SKM-1 treated with dmso at 0.1 percent for 144 hours (cell line): Measurements from ENCODE around the gene COL23A1.

Source experiments
- DNase-seq: peaks from one replicate; lab custom pipeline; 2025; ENCODE audit not compliant: unreplicated experiment; lab: John Stamatoyannopoulos, UW

The COL23A1 gene

GRCh38 chr5:178463321-178464155, 126.7 kb downstream of the COL23A1 start:
- no peak for DNase-seq

GRCh38 chr5:178462816-178463215, 127.4 kb downstream of the COL23A1 start:
- no peak for DNase-seq

DNA sequence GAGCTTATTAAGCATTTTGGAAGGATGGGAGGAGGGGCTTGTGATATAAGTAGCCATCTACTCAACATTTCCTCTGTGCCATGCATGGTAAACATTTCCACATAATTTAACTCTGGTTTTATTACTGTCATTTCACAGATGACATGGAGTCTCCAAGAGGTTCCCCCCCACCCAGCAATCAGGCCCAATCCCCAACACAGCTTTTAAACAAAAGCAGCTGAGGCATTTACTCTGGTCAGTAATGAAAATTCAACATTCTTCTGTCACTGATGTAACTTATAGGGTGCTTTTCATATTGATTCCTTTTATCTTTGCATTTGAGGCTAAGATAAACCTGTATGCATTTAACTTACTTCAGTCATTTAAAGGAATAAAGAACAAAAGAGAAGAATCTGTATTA, 128.1 kb downstream of the COL23A1 start:
- DNase-seq, result no peak

- DNase-seq, result peak; percentile 69
Measured at GRCh38 chr5:178461004-178461730, 129.0 kb downstream of the COL23A1 start.

GRCh38 chr5:178460598-178460997, 129.6 kb downstream of the COL23A1 start:
- no peak for DNase-seq

DNA sequence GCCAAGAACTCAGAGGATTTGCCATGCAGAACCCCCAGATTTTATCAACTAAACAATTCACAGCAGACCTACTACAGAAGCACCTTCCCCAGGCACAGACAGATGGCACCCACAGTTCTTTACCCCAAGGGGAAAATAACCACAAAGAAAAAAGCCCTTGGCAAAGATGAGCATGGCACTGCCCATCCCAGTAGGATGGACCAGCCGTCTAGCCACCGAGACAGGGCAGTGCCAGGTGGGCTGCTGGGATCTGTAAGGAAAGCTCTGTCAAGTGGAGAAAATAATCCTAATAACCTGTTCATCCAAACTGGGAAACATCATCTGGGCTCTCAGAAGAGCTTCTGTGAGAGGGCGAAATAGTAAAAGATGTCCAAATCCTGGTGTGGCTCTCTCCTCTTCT, 130.0 kb downstream of the COL23A1 start:
- DNase-seq, result no peak

GRCh38 chr5:178458140-178458539, 132.1 kb downstream of the COL23A1 start:
- DNase-seq, result no peak

GRCh38 chr5:178457471-178457870, 132.7 kb downstream of the COL23A1 start:
- no peak for DNase-seq

GRCh38 chr5:178455480-178455835, 134.7 kb downstream of the COL23A1 start:
- DNase-seq, result no peak

- DNase-seq, result no peak
Measured at GRCh38 chr5:178454821-178455479, 135.2 kb downstream of the COL23A1 start.

- DNase-seq, result no peak
Measured at GRCh38 chr5:178454303-178454702, 135.9 kb downstream of the COL23A1 start.

GRCh38 chr5:178453224-178453623, 137.0 kb downstream of the COL23A1 start:
- DNase-seq, result no peak

- DNase-seq, result peak; percentile 73
Measured at GRCh38 chr5:178450121-178451028, 139.8 kb downstream of the COL23A1 start.

GRCh38 chr5:178449163-178450070, 140.8 kb downstream of the COL23A1 start:
- peak; percentile 26 for DNase-seq

- no peak for DNase-seq
Measured at GRCh38 chr5:178445534-178445933, 144.7 kb downstream of the COL23A1 start.

- DNase-seq, result no peak
Measured at GRCh38 chr5:178442405-178443257, 147.6 kb downstream of the COL23A1 start.

DNA sequence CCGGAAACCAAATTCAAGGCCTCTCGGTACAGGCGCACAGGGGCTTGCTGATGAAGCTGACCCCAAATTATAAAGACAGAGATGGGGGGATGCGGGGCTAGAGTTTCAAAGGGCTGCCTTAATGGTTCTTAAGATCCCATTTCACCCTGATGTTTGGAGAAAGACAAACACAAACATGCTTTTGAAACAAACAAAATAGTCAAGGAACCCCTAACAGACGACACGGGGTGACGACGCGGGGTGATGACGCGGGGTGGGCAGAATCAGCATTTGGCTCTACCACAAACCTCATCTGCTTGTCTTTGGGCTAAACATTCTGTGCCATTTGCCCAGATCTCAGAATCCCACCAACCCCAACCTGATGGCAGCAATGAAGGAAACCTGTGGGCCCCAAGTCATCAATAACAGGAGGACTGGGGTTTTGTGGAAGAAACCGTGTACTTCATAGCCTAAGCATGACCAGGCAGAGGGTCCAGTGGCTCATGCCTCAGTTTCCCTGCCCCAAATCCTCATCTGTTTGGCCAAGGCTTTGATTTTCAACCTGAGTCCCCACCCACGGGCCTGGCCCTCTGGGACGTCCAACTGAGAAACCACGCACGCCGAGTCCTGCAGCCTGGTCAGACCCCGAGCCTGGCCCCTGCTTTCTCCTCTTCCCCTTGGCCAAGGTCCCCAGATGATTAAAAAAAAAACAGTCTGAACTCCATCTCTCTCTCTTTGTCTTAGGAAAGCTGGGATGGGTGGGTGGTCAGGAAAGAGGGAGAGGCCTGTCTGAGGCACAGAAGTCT, 148.5 kb downstream of the COL23A1 start:
- no peak for DNase-seq

DNA sequence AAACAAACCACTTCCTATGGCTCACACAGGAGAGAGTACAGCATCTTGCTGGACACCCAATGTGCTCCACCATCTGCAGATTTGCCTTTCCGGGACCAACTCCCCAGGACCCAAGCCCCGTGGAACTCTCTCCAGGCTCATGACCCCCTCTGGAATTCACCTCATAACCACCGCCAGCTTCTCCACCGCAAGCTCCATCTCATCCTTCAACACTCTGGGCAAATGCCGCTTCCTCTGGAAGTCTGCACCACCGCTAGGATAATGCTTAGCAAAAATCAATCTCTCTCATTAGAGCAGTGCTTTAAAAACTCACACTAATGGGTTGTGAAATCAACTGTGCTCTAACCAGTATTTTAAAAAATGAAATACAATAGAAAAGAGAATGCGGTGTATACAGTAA, 150.0 kb downstream of the COL23A1 start:
- DNase-seq, result no peak
